B cell (primary cell): ENCODE measurements around the gene PNPLA2. TPM values are rescaled to one million over a fixed set of nuclear protein-coding genes. Genes with fewer than 3 reads are reported as not detected.

Experiments used
- ATAC-seq: fragments of 200-7000 bp; cut with Tn5 transposase; one replicate; pipeline ENCODE4 v1.10.0; 2021; ENCODE audit warnings: low read depth, mild to moderate bottlenecking, moderate number of reproducible peaks, moderate library complexity
- CTCF ChIA-PET: fragments of 350-600 bp; sonication (Branson Sonifier 250); formaldehyde crosslinking; loops from one replicate; lab custom pipeline; 2021; ENCODE audit warnings: antibody characterized with exemption, inconsistent platforms; lab: Charles Lee
- POLR2A ChIA-PET: fragments of 350-600 bp; sonication (Branson Sonifier 250); formaldehyde crosslinking; loops from one replicate; lab custom pipeline; 2021; ENCODE audit warnings: antibody characterized with exemption; lab: Charles Lee
- DNase-seq: peaks from one replicate; pipeline ENCODE4 v3.0.0; 2013
- H2AFZ ChIP-seq: 2 replicates; pipeline ENCODE4 v1.6.1; 2012; ENCODE audit warnings: mild to moderate bottlenecking, low read depth, low read length; ENCODE audit not compliant: insufficient read depth, poor library complexity, severe bottlenecking
- H3K27ac ChIP-seq, 2 donors: 1 replicate in 1 of 2; 2 replicates in 1 of 2; pipeline ENCODE4 v1.5.1; 2012 to 2013; ENCODE audit warnings: low read length in 2 of 2, mild to moderate bottlenecking in 2 of 2, moderate library complexity in 1 of 2
- H3K27me3 ChIP-seq, 4 experiments: fragments of 200-600 bp in 1 of 4; sonication (generic) in 1 of 4; replicated peaks in 1 of 4; 1 replicate in 2 of 4; 2 replicates in 2 of 4; pipeline versions ENCODE4 v1.6.1 to v1.7.0; 2013 to 2016; ENCODE audit warnings: low read length in 3 of 4, mild to moderate bottlenecking in 2 of 4, mixed read lengths in 1 of 4, moderate library complexity in 1 of 4; ENCODE audit not compliant: insufficient read depth in 4 of 4, control insufficient read depth in 3 of 4; ENCODE audit errors: control extremely low read depth in 1 of 4
- H3K36me3 ChIP-seq, 2 experiments: replicated peaks in 1 of 2; 1 replicate in 1 of 2; 2 replicates in 1 of 2; pipeline versions ENCODE4 v1.6.1 to v1.7.1; 2013; ENCODE audit warnings: low read length in 1 of 2; ENCODE audit not compliant: insufficient read depth in 2 of 2, control insufficient read depth in 1 of 2; ENCODE audit errors: control extremely low read depth in 1 of 2, extremely low read depth in 1 of 2
- H3K4me1 ChIP-seq, 2 donors: fragments of 200-600 bp in 1 of 2; sonication (generic) in 1 of 2; 1 replicate in 1 of 2; 2 replicates in 1 of 2; pipeline versions ENCODE4 v1.5.1 to v1.6.1; 2013 to 2017; ENCODE audit warnings: low read length in 2 of 2; ENCODE audit not compliant: control insufficient read depth in 2 of 2, insufficient read depth in 2 of 2
- H3K4me2 ChIP-seq: replicated peaks from 2 replicates; pipeline ENCODE3; 2012; ENCODE audit warnings: mild to moderate bottlenecking, low read depth, low read length; ENCODE audit not compliant: poor library complexity, severe bottlenecking
- H3K4me3 ChIP-seq, 5 experiments: fragments of 200-600 bp in 1 of 5; sonication (generic) in 1 of 5; 1 replicate in 3 of 5; 2 replicates in 2 of 5; pipeline versions ENCODE4 v1.5.1 to v1.7.0; 2011 to 2016; ENCODE audit warnings: low read length in 4 of 5, mild to moderate bottlenecking in 4 of 5, low read depth in 2 of 5, control low read depth in 1 of 5, moderate library complexity in 1 of 5; ENCODE audit not compliant: insufficient read depth in 1 of 5; ENCODE audit errors: control extremely low read depth in 1 of 5, extremely low read depth in 1 of 5
- H3K79me2 ChIP-seq: fragments of 200-600 bp; sonication (generic); one replicate; pipeline ENCODE4 v1.6.0; 2016; ENCODE audit warnings: low read length; ENCODE audit not compliant: control insufficient read depth, insufficient read depth
- H3K9ac ChIP-seq: fragments of 200-600 bp; sonication (generic); 2 replicates; pipeline ENCODE4 v1.6.1; 2017; ENCODE audit warnings: mild to moderate bottlenecking, low read length, moderate library complexity
- H3K9me3 ChIP-seq, 3 donors: one replicate each; pipeline versions ENCODE4 v1.6.1 to v1.7.1; 2013; ENCODE audit warnings: low read length in 2 of 3; ENCODE audit not compliant: control insufficient read depth in 2 of 3, insufficient read depth in 1 of 3; ENCODE audit errors: control extremely low read depth in 1 of 3
- H4K20me1 ChIP-seq: 2 replicates; pipeline ENCODE4 v1.6.0; 2012; ENCODE audit warnings: mild to moderate bottlenecking, low read length; ENCODE audit not compliant: insufficient read depth, control insufficient read depth, poor library complexity, severe bottlenecking
- H3K27ac Mint-ChIP-seq: one replicate; pipeline ENCODE4 v1.8.0; 2021; ENCODE audit warnings: mixed read lengths
- H3K27me3 Mint-ChIP-seq: one replicate; pipeline ENCODE4 v1.8.0; 2021; ENCODE audit warnings: mixed read lengths
- H3K4me1 Mint-ChIP-seq: one replicate; pipeline ENCODE4 v1.8.0; 2021; ENCODE audit warnings: mixed read lengths
- H3K4me3 Mint-ChIP-seq: one replicate; pipeline ENCODE4 v1.8.0; 2021; ENCODE audit warnings: mixed read lengths
- H3K9me3 Mint-ChIP-seq: one replicate; pipeline ENCODE4 v1.8.0; 2022; ENCODE audit warnings: mixed read lengths; ENCODE audit not compliant: insufficient read depth
- EZH2 ChIP-seq: IDR thresholded peaks from 2 replicates; pipeline ENCODE4 v1.6.1; 2012; ENCODE audit warnings: borderline replicate concordance, low read depth, mild to moderate bottlenecking, moderate library complexity, low read length; ENCODE audit not compliant: insufficient read depth, poor library complexity, severe bottlenecking
- WGBS: methylation state at CpG from one replicate; pipeline ENCODE4 v1.1.5; 2013; ENCODE audit warnings: missing lambda C conversion rate; ENCODE audit not compliant: insufficient coverage; 5-methylcytosine and 5-hydroxymethylcytosine counted together
- intact Hi-C: fragments of 100-400 bp; cut with micrococcal nuclease; formaldehyde crosslinking; loops from one replicate; pipeline ENCODE4 v1.10.0; 2022
- polyA plus RNA-seq: library from polyadenylated mRNA; depleted of rRNA; stranded (reverse); fragments of >200 nt; gene quantifications from 2 replicates; pipeline ENCODE4 v1.2.3, GENCODE V29; 2012
- total RNA-seq, 2 donors: library from RNA; stranded (reverse); fragments of 120-200 nt in 1 of 2; gene quantifications; 1 replicate in 1 of 2; 2 replicates in 1 of 2; pipeline versions ENCODE4 v1.2.3 to v1.2.4, GENCODE V29; 2013 to 2022
- TF ChIP-seq, protein P1 (sequence below): fragments of 200-600 bp; IDR thresholded peaks from one replicate; pipeline ENCODE4 v1.8.0; 2022; ENCODE audit warnings: antibody characterized with exemption, mild to moderate bottlenecking

The PNPLA2 gene
- total and polyA plus RNA-seq, 2 donors (not counting 1 experiment from before 2014, with no cell fraction given): 208 to 276 TPM

DNA sequence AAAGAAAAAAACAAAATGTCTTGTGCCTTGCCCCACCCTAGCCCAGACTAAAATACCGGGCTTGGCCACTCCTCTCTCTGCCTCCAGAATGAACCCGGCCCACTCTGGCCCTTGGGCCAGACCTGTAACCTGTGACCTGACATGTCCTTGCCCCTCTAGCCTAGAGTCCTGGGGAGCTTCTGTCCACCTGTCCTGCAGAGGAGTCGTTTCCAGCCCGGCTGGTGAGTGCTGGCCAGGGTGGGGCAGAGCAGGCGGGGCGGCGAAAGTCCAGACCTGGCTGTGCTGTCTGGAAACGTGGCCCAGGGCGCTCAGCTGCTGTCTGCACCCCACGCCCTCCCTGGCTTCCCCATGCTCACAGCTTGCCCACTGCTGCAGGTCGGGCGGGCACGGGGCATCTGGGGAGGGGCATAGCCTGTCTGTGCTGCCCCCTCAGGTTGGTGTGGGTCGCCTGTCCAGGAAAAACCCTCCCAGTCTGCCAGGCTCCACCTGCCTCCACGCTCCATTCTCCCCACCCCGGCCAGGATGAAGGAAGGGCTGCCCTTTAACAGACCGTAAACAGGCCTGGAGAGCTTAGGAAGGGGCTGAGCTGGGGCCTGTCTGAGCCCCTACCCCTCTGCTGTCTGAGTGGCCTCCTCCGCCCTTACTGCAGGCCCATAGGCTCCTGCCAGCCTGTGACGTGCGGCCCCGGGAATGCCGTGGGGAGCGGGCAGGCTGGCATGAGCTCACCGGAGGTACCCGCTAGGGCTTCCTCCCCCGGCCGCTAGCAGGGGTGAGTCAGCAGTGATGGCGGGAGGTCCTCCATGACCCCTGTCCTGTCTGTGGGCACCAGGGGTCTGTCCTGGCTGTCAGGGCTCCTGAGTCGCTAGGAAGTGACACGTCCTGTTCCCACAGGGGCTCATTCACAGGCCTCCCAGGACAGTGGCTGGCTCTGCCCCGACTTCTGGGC, 15.9 kb downstream of the PNPLA2 start:
- 37% methylated on average over 25 of the region's 31 CpGs for WGBS
- no peak overlapping the region for H3K27ac ChIP-seq
- no peak overlapping the region for H3K27ac Mint-ChIP-seq
- H3K4me1 Mint-ChIP-seq: peaks cover 27% of the 10 kb centered on the region
- H4K20me1 ChIP-seq: peaks cover 51% of the 10 kb centered on the region
- H3K9ac ChIP-seq: no peak overlapping the region
- H2AFZ ChIP-seq: no peak overlapping the region
- H3K9me3 ChIP-seq: peaks cover 0 to 2% (median 0%) of the 10 kb centered on the region in 3 donors
- peak overlapping the region; percentile 50 for H3K4me3 Mint-ChIP-seq
- peak overlapping the region; percentile 12 for H3K4me2 ChIP-seq
- H3K27me3 Mint-ChIP-seq: no peaks in the 10 kb centered on the region
- intact Hi-C loops: no loop called here
- TF ChIP-seq, protein P1, sequence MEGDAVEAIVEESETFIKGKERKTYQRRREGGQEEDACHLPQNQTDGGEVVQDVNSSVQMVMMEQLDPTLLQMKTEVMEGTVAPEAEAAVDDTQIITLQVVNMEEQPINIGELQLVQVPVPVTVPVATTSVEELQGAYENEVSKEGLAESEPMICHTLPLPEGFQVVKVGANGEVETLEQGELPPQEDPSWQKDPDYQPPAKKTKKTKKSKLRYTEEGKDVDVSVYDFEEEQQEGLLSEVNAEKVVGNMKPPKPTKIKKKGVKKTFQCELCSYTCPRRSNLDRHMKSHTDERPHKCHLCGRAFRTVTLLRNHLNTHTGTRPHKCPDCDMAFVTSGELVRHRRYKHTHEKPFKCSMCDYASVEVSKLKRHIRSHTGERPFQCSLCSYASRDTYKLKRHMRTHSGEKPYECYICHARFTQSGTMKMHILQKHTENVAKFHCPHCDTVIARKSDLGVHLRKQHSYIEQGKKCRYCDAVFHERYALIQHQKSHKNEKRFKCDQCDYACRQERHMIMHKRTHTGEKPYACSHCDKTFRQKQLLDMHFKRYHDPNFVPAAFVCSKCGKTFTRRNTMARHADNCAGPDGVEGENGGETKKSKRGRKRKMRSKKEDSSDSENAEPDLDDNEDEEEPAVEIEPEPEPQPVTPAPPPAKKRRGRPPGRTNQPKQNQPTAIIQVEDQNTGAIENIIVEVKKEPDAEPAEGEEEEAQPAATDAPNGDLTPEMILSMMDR: no peak
- TF ChIP-seq EZH2: no peak
- no peak for DNase-seq
- H3K27me3 ChIP-seq: peaks cover 0 to 42% (median 11%) of the 10 kb centered on the region in 4 experiments
- POLR2A ChIA-PET: interaction anchor here (1.1 to 2.0 kb wide), 2 partner anchors 9 to 15 kb away, joined by 5 to 8 read pairs; partner anchors contain the start of genes PNPLA2 and TSPAN4
- H3K9me3 Mint-ChIP-seq: no peaks in the 10 kb centered on the region
- CTCF ChIA-PET: interaction anchor here (0.9 to 2.1 kb wide), 2 partner anchors 9 to 12 kb away, joined by 3 to 6 read pairs; partner anchors contain the start of gene TSPAN4
- peaks cover 36 to 43% of the 10 kb centered on the region in 2 donors for H3K4me1 ChIP-seq
- no peak overlapping the region for H3K4me3 ChIP-seq
- no peaks in the 10 kb centered on the region for H3K79me2 ChIP-seq
- no peak for ATAC-seq
- H3K36me3 ChIP-seq: peaks cover 0 to 13% of the 10 kb centered on the region in 2 experiments
